Neural cell (in vitro differentiated cells): ENCODE results near the gene CTSF. TPM values are rescaled to one million over a fixed set of nuclear protein-coding genes. Genes with fewer than 3 reads are reported as not detected.
A peak's percentile ranks its signal among the peaks of the same experiment; 100 is the strongest.

Experiments
- H2AFZ ChIP-seq: fragments of 200-600, 300-800 bp; sonication (generic), shearing (Covaris generic); 2 replicates; pipeline ENCODE4 v1.6.0; 2014; ENCODE audit warnings: low read depth, mild to moderate bottlenecking, antibody characterized with exemption, low read length, moderate library complexity
- H3F3A ChIP-seq: fragments of 200-600 bp; shearing (Covaris generic); 2 replicates; pipeline ENCODE4 v1.6.1; 2016; ENCODE audit warnings: mild to moderate bottlenecking, moderate library complexity, mixed read lengths, antibody characterized with exemption, low read length; ENCODE audit not compliant: insufficient read depth, poor library complexity, severe bottlenecking
- H3K27ac ChIP-seq: fragments of 200-600, 300-800 bp; sonication (generic), shearing (Covaris generic); 2 replicates; pipeline ENCODE4 v1.5.1; 2014; ENCODE audit warnings: mild to moderate bottlenecking, low read length, moderate library complexity
- H3K27me3 ChIP-seq: fragments of 300-800, 200-600 bp; sonication (generic), shearing (Covaris generic); 2 replicates; pipeline ENCODE4 v1.6.0; 2014; ENCODE audit warnings: mild to moderate bottlenecking, low read depth, low read length, moderate library complexity; ENCODE audit not compliant: insufficient read depth
- H3K36me3 ChIP-seq: fragments of 300-800, 200-600 bp; sonication (generic), shearing (Covaris generic); 2 replicates; pipeline ENCODE4 v1.5.1; 2014; ENCODE audit warnings: mild to moderate bottlenecking, antibody characterized with exemption, low read length, moderate library complexity; ENCODE audit not compliant: insufficient read depth
- H3K4me2 ChIP-seq: fragments of 300-800, 200-600 bp; sonication (generic), shearing (Covaris generic); 2 replicates; pipeline ENCODE4 v1.6.0; 2014; ENCODE audit warnings: mild to moderate bottlenecking, low read length
- H3K4me3 ChIP-seq: fragments of 300-800, 200-600 bp; sonication (generic), shearing (Covaris generic); 2 replicates; pipeline ENCODE4 v1.5.1; 2014; ENCODE audit warnings: mild to moderate bottlenecking, low read length, moderate library complexity
- H3K79me2 ChIP-seq: fragments of 200-600 bp; shearing (Covaris generic); replicated peaks from 2 replicates; pipeline ENCODE4 v1.6.0; 2014; ENCODE audit warnings: mild to moderate bottlenecking, low read length, moderate library complexity; ENCODE audit not compliant: insufficient read depth
- H3K9ac ChIP-seq: fragments of 300-800, 200-600 bp; sonication (generic), shearing (Covaris generic); 2 replicates; pipeline ENCODE4 v1.6.1; 2016; ENCODE audit warnings: mild to moderate bottlenecking, low read length, mixed read lengths
- H3K9me2 ChIP-seq: fragments of 200-600 bp; shearing (Covaris generic); 2 replicates; pipeline ENCODE4 v1.6.1; 2016; ENCODE audit warnings: mild to moderate bottlenecking, low read length, mixed read lengths; ENCODE audit not compliant: insufficient read depth
- H3K9me3 ChIP-seq: fragments of 200-600, 300-800 bp; sonication (generic), shearing (Covaris generic); 2 replicates; pipeline ENCODE4 v1.6.1; 2016; ENCODE audit warnings: mild to moderate bottlenecking, mixed run types, low read length, moderate library complexity, mixed read lengths
- H4K20me1 ChIP-seq: fragments of 200-600 bp; shearing (Covaris generic); 2 replicates; pipeline ENCODE4 v1.6.1; 2016; ENCODE audit warnings: mild to moderate bottlenecking, mixed run types; ENCODE audit not compliant: insufficient read depth
- CTCF ChIP-seq: fragments of 450-650 bp; IDR thresholded peaks from 2 replicates; pipeline ENCODE4 v1.5.1; 2014; ENCODE audit warnings: antibody characterized with exemption, mild to moderate bottlenecking, moderate library complexity; ENCODE audit not compliant: poor library complexity, severe bottlenecking
- EP300 ChIP-seq: fragments of 450-650 bp; conservative IDR thresholded peaks from 2 replicates; pipeline ENCODE4 v1.6.1; 2014; ENCODE audit warnings: antibody characterized with exemption, mild to moderate bottlenecking, moderate library complexity; ENCODE audit not compliant: poor library complexity, severe bottlenecking
- EZH2 ChIP-seq: fragments of 200-600, 300-800 bp; shearing (Covaris generic), sonication (generic); IDR thresholded peaks from 2 replicates; pipeline ENCODE4 v1.6.1; 2014; ENCODE audit warnings: antibody characterized with exemption, low read length, borderline replicate concordance, mild to moderate bottlenecking; ENCODE audit not compliant: insufficient read depth, poor library complexity, severe bottlenecking
- MXI1 ChIP-seq: fragments of 450-650 bp; conservative IDR thresholded peaks from 2 replicates; pipeline ENCODE4 v1.6.1; 2014; ENCODE audit warnings: antibody characterized with exemption, mild to moderate bottlenecking; ENCODE audit not compliant: poor library complexity, severe bottlenecking
- POLR2AphosphoS5 ChIP-seq: IDR thresholded peaks from 2 replicates; pipeline ENCODE4 v1.6.1; 2012
- RAD21 ChIP-seq: fragments of 450-650 bp; conservative IDR thresholded peaks from 2 replicates; pipeline ENCODE4 v1.6.1; 2014; ENCODE audit warnings: antibody characterized with exemption, mild to moderate bottlenecking, moderate library complexity
- REST ChIP-seq: IDR thresholded peaks from 2 replicates; pipeline ENCODE4 v1.6.1; 2012; ENCODE audit warnings: borderline replicate concordance
- SMC3 ChIP-seq: fragments of 450-650 bp; conservative IDR thresholded peaks from 2 replicates; pipeline ENCODE4 v1.6.1; 2014; ENCODE audit warnings: antibody characterized with exemption, mild to moderate bottlenecking, moderate library complexity; ENCODE audit not compliant: poor library complexity
- TAF1 ChIP-seq: IDR thresholded peaks from 2 replicates; pipeline ENCODE4 v1.6.1; 2012; ENCODE audit warnings: low read depth
- polyA plus RNA-seq: library from polyadenylated mRNA; depleted of rRNA; stranded (reverse); fragments of >200 nt; gene quantifications from 2 replicates; pipeline ENCODE4 v1.2.3, GENCODE V29; 2014

The CTSF gene
- polyA plus RNA-seq, 1 donor from 2014 or later = 2.7 TPM

GRCh38 chr11:66570850-66571180, 2.4 kb upstream of the CTSF start:
- Histone ChIP-seq H3F3A (no peaks in the 10 kb centered on the region), H3K4me3 (peak overlapping the region; percentile 49), H3K27me3 (no peaks in the 10 kb centered on the region), H2AFZ (peak overlapping the region; percentile 24), H3K9me3 (no peaks in the 10 kb centered on the region), H3K9me2 (no peaks in the 10 kb centered on the region), H3K36me3 (no peaks in the 10 kb centered on the region), H3K4me2 (peak overlapping the region; percentile 52), H3K9ac (peak overlapping the region; percentile 69), H4K20me1 (no peaks in the 10 kb centered on the region), H3K27ac (peak overlapping the region; percentile 99), H3K79me2 (no peaks in the 10 kb centered on the region)
- peak; percentile 7 for TF ChIP-seq REST
- TF ChIP-seq SMC3 = peak; percentile 7
- TF ChIP-seq CTCF = no peak

GRCh38 chr11:66570079-66570849, 1.9 kb upstream of the CTSF start:
- peak overlapping the region; percentile 49 for H3K4me3 ChIP-seq
- no peaks in the 10 kb centered on the region for H3K9me3 ChIP-seq
- H3F3A ChIP-seq = no peaks in the 10 kb centered on the region
- H3K36me3 ChIP-seq = no peaks in the 10 kb centered on the region
- peak overlapping the region; percentile 24 for H2AFZ ChIP-seq
- H3K9ac ChIP-seq = peak overlapping the region; percentile 69
- TF ChIP-seq RAD21 = no peak
- peak; percentile 16 for TF ChIP-seq SMC3
- no peak for TF ChIP-seq EZH2
- peak; percentile 97 for TF ChIP-seq EP300
- TF ChIP-seq REST = peak; percentile 92
- TF ChIP-seq MXI1 = no peak
- TF ChIP-seq POLR2AphosphoS5 = peak; percentile 64
- no peak for TF ChIP-seq CTCF
- peak; percentile 81 for TF ChIP-seq TAF1
- H3K79me2 ChIP-seq = no peaks in the 10 kb centered on the region
- no peaks in the 10 kb centered on the region for H4K20me1 ChIP-seq
- H3K4me2 ChIP-seq = peak overlapping the region; percentile 55
- H3K27ac ChIP-seq = peak overlapping the region; percentile 99
- no peaks in the 10 kb centered on the region for H3K9me2 ChIP-seq
- no peaks in the 10 kb centered on the region for H3K27me3 ChIP-seq
